ENCODE results near the gene TEPSIN.

GRCh38 chr17:81228834-81229665 is 9.8 kb downstream of the TEPSIN start:
- no peak for TF ChIP-seq CTCF (IDR thresholded peaks at IDR 0.05)
- TF ChIP-seq ZFX (IDR thresholded peaks at IDR 0.05; ENCODE audit: borderline replicate concordance): no peak
